Peyer's patch (tissue), 4 donors: Measurements from ENCODE around the gene SPDYE16.
"Not testable (repeated sequence)": the region's sequence is repeated elsewhere in the genome, so short reads cannot be mapped to it uniquely, and the experiment has no call there.

ENCODE experiments used
- POLR2A ChIP-seq, 2 donors: fragments of 450-650 bp; IDR thresholded peaks; one replicate each; pipeline ENCODE4 v1.5.1; 2017; ENCODE audit warnings: antibody characterized with exemption in 2 of 2, mild to moderate bottlenecking in 2 of 2, moderate library complexity in 2 of 2
- TF ChIP-seq, protein P1 (sequence below), 6 experiments: fragments of 450-650 bp in 4 of 6; fragments of 200-600 bp in 2 of 6; sonication (generic) in 1 of 6; IDR thresholded peaks; one replicate each; pipeline ENCODE4 v1.5.1; 2017 to 2019; ENCODE audit warnings: antibody characterized with exemption in 6 of 6, mild to moderate bottlenecking in 3 of 6, moderate library complexity in 1 of 6

DNA sequence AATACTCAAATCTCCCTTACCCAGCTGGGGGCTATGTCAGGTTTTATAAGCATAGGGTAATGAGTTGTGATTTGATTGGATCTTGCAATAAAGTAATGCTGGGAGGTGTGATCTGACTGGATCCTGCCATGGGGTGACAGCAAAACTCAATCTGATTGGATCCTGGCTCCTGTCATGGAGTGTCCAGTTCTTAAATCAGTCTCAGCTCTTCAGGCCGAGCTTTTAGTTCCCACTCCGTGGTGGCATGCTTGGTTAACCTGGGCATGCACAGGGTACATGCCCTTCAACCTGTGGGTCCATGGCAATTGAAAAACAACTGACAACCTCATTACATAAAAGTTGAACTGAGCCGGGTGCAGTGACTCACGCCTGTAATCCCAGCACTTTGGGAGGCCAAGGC, 16.9 kb downstream of the SPDYE16 start:
- TF ChIP-seq, protein P1, sequence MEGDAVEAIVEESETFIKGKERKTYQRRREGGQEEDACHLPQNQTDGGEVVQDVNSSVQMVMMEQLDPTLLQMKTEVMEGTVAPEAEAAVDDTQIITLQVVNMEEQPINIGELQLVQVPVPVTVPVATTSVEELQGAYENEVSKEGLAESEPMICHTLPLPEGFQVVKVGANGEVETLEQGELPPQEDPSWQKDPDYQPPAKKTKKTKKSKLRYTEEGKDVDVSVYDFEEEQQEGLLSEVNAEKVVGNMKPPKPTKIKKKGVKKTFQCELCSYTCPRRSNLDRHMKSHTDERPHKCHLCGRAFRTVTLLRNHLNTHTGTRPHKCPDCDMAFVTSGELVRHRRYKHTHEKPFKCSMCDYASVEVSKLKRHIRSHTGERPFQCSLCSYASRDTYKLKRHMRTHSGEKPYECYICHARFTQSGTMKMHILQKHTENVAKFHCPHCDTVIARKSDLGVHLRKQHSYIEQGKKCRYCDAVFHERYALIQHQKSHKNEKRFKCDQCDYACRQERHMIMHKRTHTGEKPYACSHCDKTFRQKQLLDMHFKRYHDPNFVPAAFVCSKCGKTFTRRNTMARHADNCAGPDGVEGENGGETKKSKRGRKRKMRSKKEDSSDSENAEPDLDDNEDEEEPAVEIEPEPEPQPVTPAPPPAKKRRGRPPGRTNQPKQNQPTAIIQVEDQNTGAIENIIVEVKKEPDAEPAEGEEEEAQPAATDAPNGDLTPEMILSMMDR (IDR thresholded peaks at IDR 0.05), result not testable (repeated sequence)
- not testable (repeated sequence) for TF ChIP-seq POLR2A (IDR thresholded peaks at IDR 0.05)
